Spleen (tissue), 11 donors: ENCODE measurements around the gene REV1. TPM values are rescaled to one million over a fixed set of nuclear protein-coding genes. Genes with fewer than 3 reads are reported as not detected.

ENCODE experiments used
- DNase-seq: peaks from one replicate; pipeline ENCODE4 v3.0.0-alpha.2; 2020
- H3K27ac ChIP-seq, 8 donors: fragments of 200-600 bp; sonication (generic) in 7 of 8; 1 replicate in 4 of 8; 2 replicates in 4 of 8; pipeline versions ENCODE4 v1.5.0 to v1.8.0; 2016 to 2021; ENCODE audit warnings: inconsistent platforms in 4 of 8, mild to moderate bottlenecking in 4 of 8, moderate library complexity in 1 of 8
- H3K27me3 ChIP-seq, 7 donors: fragments of 200-600 bp; sonication (generic) in 6 of 7; replicated peaks in 1 of 7; 1 replicate in 4 of 7; 2 replicates in 3 of 7; pipeline versions ENCODE4 v1.5.0 to v1.8.0; 2016 to 2021; ENCODE audit warnings: inconsistent platforms in 3 of 7, mild to moderate bottlenecking in 1 of 7
- H3K36me3 ChIP-seq, 6 donors: fragments of 200-600 bp; sonication (generic) in 5 of 6; 1 replicate in 4 of 6; 2 replicates in 2 of 6; pipeline versions ENCODE4 v1.5.0 to v1.8.0; 2016 to 2021; ENCODE audit warnings: inconsistent platforms in 2 of 6
- H3K4me1 ChIP-seq, 6 donors: fragments of 200-600 bp; sonication (generic) in 5 of 6; 1 replicate in 3 of 6; 2 replicates in 3 of 6; pipeline versions ENCODE4 v1.5.0 to v1.8.0; 2016 to 2021; ENCODE audit warnings: inconsistent platforms in 3 of 6
- H3K4me3 ChIP-seq, 8 donors: fragments of 200-600 bp; sonication (generic) in 7 of 8; 1 replicate in 4 of 8; 2 replicates in 4 of 8; pipeline versions ENCODE4 v1.5.0 to v1.8.0; 2016 to 2021; ENCODE audit warnings: inconsistent platforms in 4 of 8, mild to moderate bottlenecking in 4 of 8, moderate library complexity in 2 of 8
- H3K9me3 ChIP-seq, 8 donors: fragments of 200-600 bp; sonication (generic) in 7 of 8; 1 replicate in 4 of 8; 2 replicates in 4 of 8; pipeline versions ENCODE4 v1.5.0 to v1.8.0; 2016 to 2021; ENCODE audit warnings: inconsistent platforms in 4 of 8
- POLR2A ChIP-seq, 3 donors: fragments of 450-650 bp; IDR thresholded peaks; one replicate each; pipeline ENCODE4 v1.5.1; 2017; ENCODE audit warnings: antibody characterized with exemption in 3 of 3, mild to moderate bottlenecking in 1 of 3
- POLR2AphosphoS5 ChIP-seq, 3 donors: sonication (generic); formaldehyde crosslinking; IDR thresholded peaks; one replicate each; pipeline ENCODE4 v1.5.1; 2017; ENCODE audit warnings: antibody characterized with exemption in 3 of 3
- WGBS, 5 donors: extraction: QIAGEN DNeasy Blood & Tissue Kit in 3 of 5; methylation state at CpG; one replicate each; pipeline versions ENCODE4 v1.1.5 to v1.1.7; 2013 to 2018; 5-methylcytosine and 5-hydroxymethylcytosine counted together
- intact Hi-C: fragments of 100-400 bp; cut with DNase I; formaldehyde crosslinking; loops from one replicate; pipeline ENCODE4 v1.15.0; 2023; ENCODE audit warnings: low total_unique reads
- polyA plus RNA-seq, 3 donors: library from polyadenylated mRNA; stranded (reverse); fragments of 200-250 nt; gene quantifications; one replicate each; pipeline ENCODE4 v1.2.1, GENCODE V29; 2013
- total RNA-seq, 7 donors: library from RNA; depleted of rRNA in 3 of 7; stranded (reverse); fragments of >200 nt in 3 of 7; fragmentation: NEBNext Ultra II Directional in 4 of 7; extraction: Animal tissue kit (Norgen Biotek cat#: 25700) in 4 of 7; gene quantifications; one replicate each; pipeline versions ENCODE4 v1.1.0 to v1.2.1, GENCODE V29; 2016 to 2021
- TF ChIP-seq, protein P1 (sequence below), 11 experiments: fragments of 200-600 bp in 7 of 11; fragments of 450-650 bp in 4 of 11; sonication (generic) in 4 of 11; IDR thresholded peaks in 8 of 11; conservative IDR thresholded peaks in 3 of 11; 1 replicate in 7 of 11; 2 replicates in 4 of 11; pipeline versions ENCODE4 v1.4.0 to v1.8.0; 2016 to 2021; ENCODE audit warnings: antibody characterized with exemption in 11 of 11, inconsistent platforms in 4 of 11, mild to moderate bottlenecking in 1 of 11
- donor health status: healthy with polysubstance abuse.
- donor health status: DM: no; HTN: no; CAD: no; lungs with moderate emphysema.
- donor health status: DM: no; HTN: no; CAD: no.
- donor health status: Bipolar disorder and iron deficiency.
- donor health status: healthy.
- donor health status: DM: no; HTN: no; CAD: no.
- donor health status: DM: yes; HTN: yes; CAD: no.

REV1 gene
- total and polyA plus RNA-seq, 10 donors = 12.0 to 75.1 (median 50.6) TPM

DNA sequence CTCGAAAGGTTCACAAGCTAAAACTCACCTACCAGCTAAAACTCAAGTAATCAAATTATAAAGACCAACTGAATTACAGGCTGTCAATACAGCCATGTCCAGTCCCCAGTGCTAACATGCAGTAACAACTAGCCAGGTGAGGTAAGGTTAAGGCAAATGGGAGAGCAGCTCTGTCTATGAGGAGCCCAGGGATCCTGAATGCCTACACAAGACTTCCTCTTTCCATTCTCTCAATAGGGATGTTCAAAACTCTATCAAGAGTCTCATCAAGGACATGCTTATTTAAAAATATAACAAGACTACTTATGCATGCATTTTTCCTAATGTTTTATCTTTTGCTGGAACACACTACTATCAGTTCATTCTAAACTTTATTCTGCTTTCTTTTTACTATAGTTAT, 20.4 kb downstream of the REV1 start:
- H3K4me3 ChIP-seq = no peak overlapping the region
- no peak for DNase-seq
- intact Hi-C loops = no loop called here
- H3K36me3 ChIP-seq = no peaks in the 10 kb centered on the region
- no peaks in the 10 kb centered on the region for H3K27me3 ChIP-seq
- TF ChIP-seq, protein P1, sequence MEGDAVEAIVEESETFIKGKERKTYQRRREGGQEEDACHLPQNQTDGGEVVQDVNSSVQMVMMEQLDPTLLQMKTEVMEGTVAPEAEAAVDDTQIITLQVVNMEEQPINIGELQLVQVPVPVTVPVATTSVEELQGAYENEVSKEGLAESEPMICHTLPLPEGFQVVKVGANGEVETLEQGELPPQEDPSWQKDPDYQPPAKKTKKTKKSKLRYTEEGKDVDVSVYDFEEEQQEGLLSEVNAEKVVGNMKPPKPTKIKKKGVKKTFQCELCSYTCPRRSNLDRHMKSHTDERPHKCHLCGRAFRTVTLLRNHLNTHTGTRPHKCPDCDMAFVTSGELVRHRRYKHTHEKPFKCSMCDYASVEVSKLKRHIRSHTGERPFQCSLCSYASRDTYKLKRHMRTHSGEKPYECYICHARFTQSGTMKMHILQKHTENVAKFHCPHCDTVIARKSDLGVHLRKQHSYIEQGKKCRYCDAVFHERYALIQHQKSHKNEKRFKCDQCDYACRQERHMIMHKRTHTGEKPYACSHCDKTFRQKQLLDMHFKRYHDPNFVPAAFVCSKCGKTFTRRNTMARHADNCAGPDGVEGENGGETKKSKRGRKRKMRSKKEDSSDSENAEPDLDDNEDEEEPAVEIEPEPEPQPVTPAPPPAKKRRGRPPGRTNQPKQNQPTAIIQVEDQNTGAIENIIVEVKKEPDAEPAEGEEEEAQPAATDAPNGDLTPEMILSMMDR (IDR thresholded peaks at IDR 0.05 in 8 of 11, conservative IDR thresholded peaks at IDR 0.05 in 3 of 11) = no peak
- TF ChIP-seq POLR2A (IDR thresholded peaks at IDR 0.05) = no peak
- no peak for TF ChIP-seq POLR2AphosphoS5 (IDR thresholded peaks at IDR 0.05)
- peaks cover 0 to 64% (median 13%) of the 10 kb centered on the region in 6 donors for H3K4me1 ChIP-seq
- 90 to 100% (median 94%) methylated on average over 1 of the region's 1 CpG for WGBS, 5 donors
- H3K9me3 ChIP-seq = peaks cover 0 to 8% (median 0%) of the 10 kb centered on the region in 8 donors
- H3K27ac ChIP-seq = no peak overlapping the region

DNA sequence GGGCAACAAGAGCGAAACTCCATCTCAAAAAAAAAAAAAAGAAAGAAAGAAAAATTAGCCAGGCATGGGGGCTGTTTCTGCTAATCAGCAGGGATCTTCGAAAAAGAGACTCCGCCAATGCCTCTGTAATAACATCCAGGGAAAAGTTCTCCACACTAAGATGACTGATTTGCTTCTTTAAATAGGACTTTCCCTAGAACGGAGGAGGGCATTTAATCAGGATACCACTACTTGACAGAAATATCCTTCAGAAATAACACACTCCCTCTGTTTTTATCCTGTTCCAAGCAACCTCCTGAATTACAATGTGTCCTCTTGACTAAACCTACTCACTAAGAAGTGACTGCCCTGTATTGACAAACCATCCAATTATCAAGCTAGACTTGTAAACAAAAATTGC, 21.7 kb downstream of the REV1 start:
- TF ChIP-seq, protein P1 (IDR thresholded peaks at IDR 0.05 in 8 of 11, conservative IDR thresholded peaks at IDR 0.05 in 3 of 11) = no peak
- TF ChIP-seq POLR2AphosphoS5 (IDR thresholded peaks at IDR 0.05) (no peak), POLR2A (IDR thresholded peaks at IDR 0.05) (no peak)
- intact Hi-C loops = no loop called here
- no peaks in the 10 kb centered on the region for H3K27me3 ChIP-seq
- peaks cover 0 to 7% (median 0%) of the 10 kb centered on the region in 6 donors for H3K36me3 ChIP-seq
- 78 to 87% (median 83%) methylated on average over 4 of the region's 4 CpGs for WGBS, 5 donors
- DNase-seq = no peak
- H3K4me3 ChIP-seq = no peak overlapping the region
- peaks cover 0 to 8% (median 0%) of the 10 kb centered on the region in 8 donors for H3K9me3 ChIP-seq
- peaks cover 0 to 52% (median 9%) of the 10 kb centered on the region in 6 donors for H3K4me1 ChIP-seq
- no peak overlapping the region for H3K27ac ChIP-seq

GRCh38 chr2:99467390-99467789, 22.4 kb downstream of the REV1 start:
- Histone ChIP-seq H3K27ac (no peak overlapping the region), H3K36me3 (peaks cover 0 to 14% (median 2%) of the 10 kb centered on the region in 6 donors), H3K4me3 (no peak overlapping the region), H3K9me3 (peaks cover 0 to 8% (median 0%) of the 10 kb centered on the region in 8 donors), H3K4me1 (peaks cover 0 to 45% (median 9%) of the 10 kb centered on the region in 6 donors), H3K27me3 (no peaks in the 10 kb centered on the region)
- no peak for TF ChIP-seq POLR2A (IDR thresholded peaks at IDR 0.05)
- TF ChIP-seq, protein P1 (IDR thresholded peaks at IDR 0.05 in 8 of 11, conservative IDR thresholded peaks at IDR 0.05 in 3 of 11) = no peak
- TF ChIP-seq POLR2AphosphoS5 (IDR thresholded peaks at IDR 0.05) = no peak
- 98 to 99% (median 99%) methylated on average over 3 of the region's 3 CpGs for WGBS, 5 donors
- no peak for DNase-seq
- intact Hi-C loops = no loop called here

- intact Hi-C loops = no loop called here
- H3K36me3 ChIP-seq = peaks cover 0 to 69% (median 37%) of the 10 kb centered on the region in 6 donors
- H3K4me3 ChIP-seq = no peak overlapping the region
- WGBS, 5 donors = 89 to 98% (median 94%) methylated on average over 4 of the region's 4 CpGs
- TF ChIP-seq POLR2A (IDR thresholded peaks at IDR 0.05) = no peak
- TF ChIP-seq POLR2AphosphoS5 (IDR thresholded peaks at IDR 0.05) = no peak
- TF ChIP-seq, protein P1 (IDR thresholded peaks at IDR 0.05 in 8 of 11, conservative IDR thresholded peaks at IDR 0.05 in 3 of 11) = no peak
- H3K27ac ChIP-seq = no peak overlapping the region
- DNase-seq = no peak
- H3K27me3 ChIP-seq = no peaks in the 10 kb centered on the region
- no peaks in the 10 kb centered on the region for H3K9me3 ChIP-seq
- H3K4me1 ChIP-seq = peaks cover 0 to 7% (median 0%) of the 10 kb centered on the region in 6 donors
Measured at GRCh38 chr2:99461828-99462483, 27.9 kb downstream of the REV1 start.
